Activated CD4-positive, alpha-beta memory T cell treated with anti-CD3 and anti-CD28 coated beads for 36 hours (primary cell): ENCODE data around the gene CYP2R1. TPM values are rescaled to one million over a fixed set of nuclear protein-coding genes. Genes with fewer than 3 reads are reported as not detected.

ENCODE experiments used
- CTCF ChIA-PET: fragments of 350-600 bp; sonication (Branson Sonifier 250); formaldehyde crosslinking; loops from one replicate; lab custom pipeline; 2021; ENCODE audit warnings: antibody characterized with exemption, inconsistent platforms; lab: Charles Lee
- POLR2A ChIA-PET: fragments of 350-600 bp; sonication (Branson Sonifier 250); formaldehyde crosslinking; loops from one replicate; lab custom pipeline; 2021; ENCODE audit warnings: antibody characterized with exemption; lab: Charles Lee
- DNase-seq: peaks from one replicate; pipeline ENCODE4 v3.0.0-alpha.2; 2020
- H3K27ac Mint-ChIP-seq: one replicate; pipeline ENCODE4 v1.8.0; 2021; ENCODE audit warnings: mixed read lengths
- H3K27me3 Mint-ChIP-seq: one replicate; pipeline ENCODE4 v1.8.0; 2021; ENCODE audit warnings: mixed read lengths
- H3K36me3 Mint-ChIP-seq: one replicate; pipeline ENCODE4 v1.8.0; 2021; ENCODE audit warnings: mixed read lengths
- H3K4me1 Mint-ChIP-seq: one replicate; pipeline ENCODE4 v1.8.0; 2021; ENCODE audit warnings: low read depth, mixed read lengths
- H3K4me3 Mint-ChIP-seq: one replicate; pipeline ENCODE4 v1.8.0; 2021; ENCODE audit warnings: mild to moderate bottlenecking, mixed read lengths
- H3K9me3 Mint-ChIP-seq: one replicate; pipeline ENCODE4 v1.8.0; 2021; ENCODE audit warnings: mixed read lengths
- intact Hi-C: fragments of 100-400 bp; cut with micrococcal nuclease; formaldehyde crosslinking; loops from one replicate; pipeline ENCODE4 v1.15.1; 2023
- total RNA-seq, 2 experiments: library from RNA; stranded (reverse); gene quantifications; one replicate each; pipeline ENCODE4 v1.2.3, GENCODE V29; 2021

The CYP2R1 gene
- total RNA-seq, 2 experiments from 2014 or later: 14.6 to 14.8 TPM

- H3K4me1 Mint-ChIP-seq: peaks cover 36% of the 10 kb centered on the region
- no peak overlapping the region for H3K27ac Mint-ChIP-seq
- intact Hi-C loops: loop anchor here (1.0 to 5.0 kb wide), 5 partner anchors 117 to 1135 kb away; partner anchors contain the start of gene PSMA1
These were observed 15.0 kb upstream of the CYP2R1 start for GRCh38 chr11:14906993-14907392.

DNA sequence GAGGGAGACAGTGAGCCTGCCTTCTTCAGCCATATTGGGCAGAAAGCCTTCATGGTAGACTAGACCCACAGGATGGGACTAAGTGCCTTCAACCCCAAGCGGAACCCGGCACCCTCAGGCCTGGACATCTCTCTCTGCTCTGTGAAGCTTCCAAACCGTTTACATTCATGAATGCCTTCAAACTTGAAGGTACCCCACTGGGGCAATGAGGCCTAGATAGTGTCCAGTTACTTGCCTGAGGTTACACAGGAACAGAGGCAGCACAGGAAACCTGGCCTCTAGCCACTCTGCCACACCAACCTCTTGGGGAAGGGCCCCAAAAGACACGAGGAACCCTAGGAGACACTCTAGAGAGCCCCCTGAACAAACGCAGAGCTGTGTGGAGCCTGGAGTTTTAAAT is 14.5 kb upstream of the CYP2R1 start:
- no peaks in the 10 kb centered on the region for H3K36me3 Mint-ChIP-seq
- ChIA-PET CTCF (interaction anchor here (0.6 to 6.8 kb wide), 57 partner anchors 8 to 832 kb away, joined by 3 to 264 read pairs (median 6); partner anchors contain the start of genes CALCA, CALCB, CYP2R1 and PSMA1), POLR2A (interaction anchor here (1.0 to 1.8 kb wide), 3 partner anchors 15 to 386 kb away, joined by 3 to 7 read pairs (median 3); partner anchors contain the start of gene CYP2R1)
- no peak for DNase-seq
- intact Hi-C loops: loop anchor here (5.0 kb wide), 2 partner anchors 604 to 1134 kb away; no protein-coding TSS in a partner anchor
- peaks cover 36% of the 10 kb centered on the region for H3K4me1 Mint-ChIP-seq
- no peaks in the 10 kb centered on the region for H3K27me3 Mint-ChIP-seq
- peak overlapping the region; percentile 41 for H3K4me3 Mint-ChIP-seq
- no peaks in the 10 kb centered on the region for H3K9me3 Mint-ChIP-seq
- no peak overlapping the region for H3K27ac Mint-ChIP-seq

More at GRCh38 chr11:14906993-14907392, 15.0 kb upstream of the CYP2R1 start:
- H3K36me3 Mint-ChIP-seq: no peaks in the 10 kb centered on the region
- no peaks in the 10 kb centered on the region for H3K9me3 Mint-ChIP-seq
- DNase-seq: no peak
- ChIA-PET POLR2A (interaction anchor here (1.0 to 1.8 kb wide), 3 partner anchors 15 to 386 kb away, joined by 3 to 7 read pairs (median 3); partner anchors contain the start of gene CYP2R1), CTCF (interaction anchor here (0.6 to 6.8 kb wide), 62 partner anchors 9 to 832 kb away, joined by 3 to 264 read pairs (median 6); partner anchors contain the start of genes CALCA, CALCB, CYP2R1 and PSMA1)
- H3K4me3 Mint-ChIP-seq: no peak overlapping the region
- H3K27me3 Mint-ChIP-seq: no peaks in the 10 kb centered on the region

- intact Hi-C loops: loop anchor here (1.0 to 5.0 kb wide), 4 partner anchors 13 to 1133 kb away; partner anchors contain the start of gene CYP2R1
- Mint-ChIP-seq H3K4me3 (peak overlapping the region; percentile 90), H3K9me3 (no peaks in the 10 kb centered on the region), H3K27me3 (no peaks in the 10 kb centered on the region), H3K4me1 (peaks cover 36% of the 10 kb centered on the region), H3K36me3 (no peaks in the 10 kb centered on the region), H3K27ac (peak overlapping the region; percentile 80)
- POLR2A ChIA-PET: no interaction called here
- CTCF ChIA-PET: interaction anchor here (0.5 to 6.8 kb wide), 27 partner anchors 12 to 433 kb away, joined by 3 to 264 read pairs (median 4); partner anchors contain the start of genes CALCB, CYP2R1 and PSMA1
- DNase-seq: peak; percentile 88
These were observed 13.3 kb upstream of the CYP2R1 start for GRCh38 chr11:14905104-14906033.

GRCh38 chr11:14904745-14905103 is 12.7 kb upstream of the CYP2R1 start:
- Mint-ChIP-seq H3K36me3 (no peaks in the 10 kb centered on the region), H3K4me1 (peaks cover 36% of the 10 kb centered on the region), H3K27ac (peak overlapping the region; percentile 71), H3K27me3 (no peaks in the 10 kb centered on the region), H3K4me3 (peak overlapping the region; percentile 90), H3K9me3 (no peaks in the 10 kb centered on the region)
- intact Hi-C loops: loop anchor here (1.0 to 5.0 kb wide), 5 partner anchors 12 to 1132 kb away; partner anchors contain the start of gene CYP2R1
- ChIA-PET CTCF (interaction anchor here (1.0 to 6.8 kb wide), 16 partner anchors 12 to 385 kb away, joined by 3 to 264 read pairs (median 4); partner anchors contain the start of genes CALCB, CYP2R1 and PSMA1), POLR2A (interaction anchor here (1.0 kb wide), 1 partner anchor 10 kb away, joined by 4 read pairs; no protein-coding TSS in a partner anchor)
- peak; percentile 89 for DNase-seq

GRCh38 chr11:14902650-14903350 is 10.8 kb upstream of the CYP2R1 start:
- CTCF ChIA-PET: interaction anchor here (0.6 to 1.5 kb wide), 5 partner anchors 11 to 371 kb away, joined by 3 to 10 read pairs (median 4); partner anchors contain the start of gene CYP2R1
- no peak overlapping the region for H3K27ac Mint-ChIP-seq
- H3K9me3 Mint-ChIP-seq: no peaks in the 10 kb centered on the region
- intact Hi-C loops: no loop called here
- POLR2A ChIA-PET: interaction anchor here (0.7 kb wide), 1 partner anchor 11 kb away, joined by 3 read pairs; the partner anchor contains the start of gene CYP2R1
- H3K4me3 Mint-ChIP-seq: no peak overlapping the region
- H3K27me3 Mint-ChIP-seq: no peaks in the 10 kb centered on the region
- no peaks in the 10 kb centered on the region for H3K36me3 Mint-ChIP-seq
- no peak for DNase-seq
- peaks cover 26% of the 10 kb centered on the region for H3K4me1 Mint-ChIP-seq

DNA sequence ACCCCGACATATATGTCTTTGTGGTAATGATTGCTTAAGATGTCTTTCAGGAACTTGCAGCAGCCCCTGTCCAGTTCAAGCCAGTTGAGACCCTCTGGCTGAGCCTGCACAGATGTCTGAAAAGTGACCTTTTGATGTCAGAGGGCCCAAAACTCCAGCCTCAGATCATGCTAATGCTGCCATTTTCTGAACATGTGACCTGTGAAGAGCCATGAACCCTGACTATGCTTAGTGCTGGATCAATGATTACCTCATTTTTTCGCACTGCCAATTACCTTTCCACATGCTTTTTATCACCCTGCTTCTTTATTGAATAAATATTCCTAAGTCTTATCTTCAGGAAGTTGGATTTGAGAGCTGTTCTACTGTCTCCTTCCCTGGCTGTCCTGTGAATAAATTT is 6.9 kb upstream of the CYP2R1 start:
- no peak for DNase-seq
- POLR2A ChIA-PET: no interaction called here
- H3K4me1 Mint-ChIP-seq: peaks cover 12% of the 10 kb centered on the region
- no peaks in the 10 kb centered on the region for H3K9me3 Mint-ChIP-seq
- H3K27ac Mint-ChIP-seq: no peak overlapping the region
- no peak overlapping the region for H3K4me3 Mint-ChIP-seq
- H3K36me3 Mint-ChIP-seq: no peaks in the 10 kb centered on the region
- intact Hi-C loops: loop anchor here (10.0 kb wide), 1 partner anchor 544 kb away; the partner anchor contains the start of gene RRAS2
- CTCF ChIA-PET: interaction anchor here (1.5 kb wide), 1 partner anchor 9 kb away, joined by 12 read pairs; no protein-coding TSS in a partner anchor
- H3K27me3 Mint-ChIP-seq: no peaks in the 10 kb centered on the region

DNA sequence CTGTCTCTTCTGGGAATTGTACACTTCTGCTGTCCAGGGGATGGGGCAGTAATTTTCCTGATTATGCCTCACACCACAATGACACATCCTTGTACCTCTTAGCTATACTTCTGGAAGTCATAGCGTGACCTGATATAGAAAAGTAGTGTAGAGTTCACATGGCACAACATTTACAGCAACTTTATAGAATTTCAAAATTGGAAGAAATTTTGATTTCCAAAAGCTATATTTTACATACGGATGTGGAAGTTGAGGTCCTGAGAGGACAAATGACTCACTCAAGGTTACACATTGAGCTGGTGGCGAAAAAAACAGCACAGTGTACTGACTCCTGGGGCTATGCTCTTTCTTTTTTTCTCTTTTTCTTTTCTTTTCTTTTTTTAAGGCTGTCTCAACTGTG is 6.3 kb upstream of the CYP2R1 start:
- intact Hi-C loops: loop anchor here (10.0 kb wide), 1 partner anchor 544 kb away; the partner anchor contains the start of gene RRAS2
- ChIA-PET POLR2A (no interaction called here), CTCF (interaction anchor here (1.5 kb wide), 1 partner anchor 9 kb away, joined by 12 read pairs; no protein-coding TSS in a partner anchor)
- no peaks in the 10 kb centered on the region for H3K9me3 Mint-ChIP-seq
- H3K27ac Mint-ChIP-seq: no peak overlapping the region
- peaks cover 12% of the 10 kb centered on the region for H3K4me1 Mint-ChIP-seq
- no peak for DNase-seq
- H3K27me3 Mint-ChIP-seq: no peaks in the 10 kb centered on the region
- no peak overlapping the region for H3K4me3 Mint-ChIP-seq
- no peaks in the 10 kb centered on the region for H3K36me3 Mint-ChIP-seq

DNA sequence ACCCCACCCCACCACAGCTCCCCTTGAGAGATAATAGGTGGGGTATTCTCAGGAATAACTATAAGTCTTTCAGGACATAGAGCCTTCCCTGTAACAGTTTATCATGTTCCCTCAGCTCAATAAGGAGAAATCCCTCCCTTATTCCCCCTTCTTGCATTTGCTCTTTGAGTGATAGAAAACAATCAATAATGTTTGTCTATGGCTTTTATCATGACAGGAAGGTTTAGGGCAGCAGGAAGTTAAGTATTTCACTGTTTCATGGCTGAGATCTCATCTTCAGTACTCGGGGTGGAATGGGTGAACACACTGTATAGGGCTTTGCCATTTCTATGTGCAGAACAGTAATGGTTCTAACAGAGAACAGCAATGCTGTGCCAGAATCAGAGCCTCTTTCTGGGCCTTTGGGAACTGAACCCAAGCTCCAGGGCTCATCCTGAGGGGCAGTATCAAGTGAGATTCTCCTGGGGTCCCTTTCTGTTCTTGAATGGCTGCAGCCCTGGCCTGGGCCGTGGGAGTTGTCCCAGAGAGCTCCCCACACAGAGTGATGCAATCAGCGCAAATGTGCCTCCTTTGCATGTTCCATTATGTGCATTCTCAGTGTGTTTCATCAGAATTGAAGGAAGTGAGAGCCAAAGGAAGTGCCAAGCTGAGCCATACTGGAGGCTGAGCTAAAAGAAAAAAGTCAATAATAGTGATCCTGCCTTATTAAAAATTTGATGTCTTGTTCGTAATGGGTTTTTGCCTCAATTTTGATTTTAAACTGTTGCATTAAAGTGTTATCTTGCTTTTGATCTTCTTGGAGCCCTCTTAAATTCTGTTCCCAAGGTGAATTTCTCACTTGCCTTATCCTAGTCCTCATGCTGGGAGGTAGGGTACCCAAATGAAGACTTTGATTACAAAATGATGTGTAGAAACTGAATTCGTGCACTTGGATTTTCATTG is 2.9 kb upstream of the CYP2R1 start:
- CTCF ChIA-PET: interaction anchor here (1.5 to 7.9 kb wide), 2 partner anchors 12 to 126 kb away, joined by 3 to 140 read pairs; no protein-coding TSS in a partner anchor
- H3K4me1 Mint-ChIP-seq: peaks cover 29% of the 10 kb centered on the region
- POLR2A ChIA-PET: interaction anchor here (1.0 to 1.3 kb wide), 2 partner anchors 9 to 251 kb away, joined by 3 to 4 read pairs; no protein-coding TSS in a partner anchor
- H3K27ac Mint-ChIP-seq: peak overlapping the region; percentile 16
- intact Hi-C loops: loop anchor here (5.0 to 10.0 kb wide), 2 partner anchors 183 to 540 kb away; partner anchors contain the start of gene RRAS2
- H3K36me3 Mint-ChIP-seq: peaks cover 10% of the 10 kb centered on the region
- peak; percentile 64 for DNase-seq
- H3K9me3 Mint-ChIP-seq: no peaks in the 10 kb centered on the region
- no peak overlapping the region for H3K4me3 Mint-ChIP-seq
- no peaks in the 10 kb centered on the region for H3K27me3 Mint-ChIP-seq

DNA sequence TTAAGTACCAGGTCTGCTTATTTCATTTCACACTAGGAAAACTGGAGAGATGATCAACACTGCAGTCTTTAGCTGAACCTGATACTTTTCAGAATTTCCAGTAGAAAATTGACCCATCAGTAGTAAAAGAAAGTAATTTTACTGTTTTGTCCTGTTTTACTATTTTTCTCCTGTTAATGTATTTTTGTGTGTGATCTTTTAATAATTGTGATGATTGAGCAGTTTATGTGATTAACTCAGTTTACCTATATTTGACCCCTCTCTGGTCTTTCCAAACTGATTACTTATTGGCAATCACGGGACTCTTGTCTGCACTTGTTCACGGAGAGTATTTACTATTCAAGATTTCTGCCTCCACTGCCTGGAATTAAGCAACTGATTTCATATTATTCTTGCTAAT is 546 bp upstream of the CYP2R1 start:
- Mint-ChIP-seq H3K27me3 (no peaks in the 10 kb centered on the region), H3K4me3 (peak overlapping the region; percentile 84), H3K9me3 (no peaks in the 10 kb centered on the region), H3K4me1 (peaks cover 44% of the 10 kb centered on the region), H3K27ac (peak overlapping the region; percentile 75), H3K36me3 (peaks cover 10% of the 10 kb centered on the region)
- no peak for DNase-seq
- intact Hi-C loops: loop anchor here (1.0 to 10.0 kb wide), 3 partner anchors 13 to 538 kb away; partner anchors contain the start of gene RRAS2
- CTCF ChIA-PET: interaction anchor here (0.9 to 7.9 kb wide), 9 partner anchors 10 to 375 kb away, joined by 3 to 140 read pairs (median 4); partner anchors contain the start of gene PSMA1
- POLR2A ChIA-PET: interaction anchor here (1.1 to 2.6 kb wide), 6 partner anchors 10 to 373 kb away, joined by 3 to 29 read pairs (median 8); partner anchors contain the start of genes PDE3B and PSMA1
